ENCODE data around the gene AFTPH.

Gene AFTPH

DNA sequence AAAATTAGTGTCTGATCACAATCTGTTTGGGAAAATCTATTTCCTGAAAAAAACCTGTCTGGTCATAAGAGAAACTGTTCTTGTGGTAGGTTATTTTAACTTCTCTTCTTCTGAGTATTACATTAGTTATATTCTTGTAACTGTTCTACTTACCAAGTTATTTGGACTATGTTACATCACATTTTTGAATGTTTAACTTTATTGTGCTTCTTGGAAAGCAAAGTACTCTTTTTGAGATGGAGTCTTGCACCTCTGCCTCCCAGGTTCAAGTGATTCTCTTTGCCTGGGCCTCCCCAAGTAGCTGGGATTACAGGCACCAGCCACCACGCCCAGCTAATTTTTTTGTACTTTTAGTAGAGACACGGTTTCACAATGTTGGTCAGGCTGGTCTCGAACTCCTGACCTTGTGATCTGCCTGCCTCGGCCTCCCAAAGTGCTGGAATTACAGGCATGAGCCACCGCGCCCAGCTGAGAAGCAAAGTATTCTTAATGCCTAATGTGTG is 39.4 kb downstream of the AFTPH start:
- Histone ChIP-seq H3K79me2 (peaks cover 13% of the 10 kb centered on the region), H3K36me3 (ENCODE audit: control insufficient read depth, insufficient read depth, low read length) (no peaks in the 10 kb centered on the region)

DNA sequence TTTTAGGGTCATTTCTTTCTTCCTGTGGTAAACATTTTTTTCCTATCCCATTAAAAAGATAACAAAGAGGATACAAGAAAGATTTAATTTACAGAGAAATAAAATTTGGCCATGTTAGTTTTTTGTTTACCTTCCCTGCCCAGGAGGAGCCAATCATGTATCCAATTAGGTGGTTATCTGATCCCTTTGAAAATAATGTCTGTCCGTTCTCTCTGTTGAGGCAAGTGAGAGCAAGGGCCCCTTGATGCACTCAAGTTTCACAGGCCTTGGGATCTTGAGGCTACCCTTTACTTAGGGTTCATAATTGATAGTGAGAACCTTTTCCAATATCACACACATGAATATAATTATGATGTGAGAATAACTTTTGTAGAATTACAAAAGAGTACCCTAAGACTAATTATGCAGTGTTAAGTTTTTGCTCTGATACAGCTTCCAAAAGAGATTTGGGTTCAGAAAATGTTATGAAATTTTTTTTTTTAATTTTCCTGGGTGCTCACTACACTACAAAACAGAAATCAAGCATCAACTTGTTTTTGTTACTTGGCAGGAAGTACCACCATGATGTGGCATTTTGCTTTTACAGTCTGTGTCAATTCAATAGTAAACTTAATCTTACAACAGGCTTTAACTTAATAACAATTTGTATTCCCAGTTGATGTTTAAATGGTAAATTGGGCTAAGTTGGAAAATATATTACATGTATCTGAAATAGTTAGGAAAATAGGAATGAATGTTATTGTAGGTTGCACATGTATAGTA is 42.0 kb downstream of the AFTPH start:
- Histone ChIP-seq H3K4me1 (no peaks in the 10 kb centered on the region), H3K27ac (no peak overlapping the region), H3K27me3 (ENCODE audit: control insufficient read depth, insufficient read depth, low read length) (no peaks in the 10 kb centered on the region), H2AFZ (no peak overlapping the region), H3K4me2 (ENCODE audit: low read length) (no peak overlapping the region), H3K4me3 (ENCODE audit: low read depth, low read length) (no peak overlapping the region), H3K9me3 (ENCODE audit: control insufficient read depth, low read length) (no peaks in the 10 kb centered on the region), H3K9ac (no peak overlapping the region), H3K36me3 (ENCODE audit: control insufficient read depth, insufficient read depth, low read length) (no peaks in the 10 kb centered on the region), H3K79me2 (peaks cover 18% of the 10 kb centered on the region)
- TF ChIP-seq, protein P1, sequence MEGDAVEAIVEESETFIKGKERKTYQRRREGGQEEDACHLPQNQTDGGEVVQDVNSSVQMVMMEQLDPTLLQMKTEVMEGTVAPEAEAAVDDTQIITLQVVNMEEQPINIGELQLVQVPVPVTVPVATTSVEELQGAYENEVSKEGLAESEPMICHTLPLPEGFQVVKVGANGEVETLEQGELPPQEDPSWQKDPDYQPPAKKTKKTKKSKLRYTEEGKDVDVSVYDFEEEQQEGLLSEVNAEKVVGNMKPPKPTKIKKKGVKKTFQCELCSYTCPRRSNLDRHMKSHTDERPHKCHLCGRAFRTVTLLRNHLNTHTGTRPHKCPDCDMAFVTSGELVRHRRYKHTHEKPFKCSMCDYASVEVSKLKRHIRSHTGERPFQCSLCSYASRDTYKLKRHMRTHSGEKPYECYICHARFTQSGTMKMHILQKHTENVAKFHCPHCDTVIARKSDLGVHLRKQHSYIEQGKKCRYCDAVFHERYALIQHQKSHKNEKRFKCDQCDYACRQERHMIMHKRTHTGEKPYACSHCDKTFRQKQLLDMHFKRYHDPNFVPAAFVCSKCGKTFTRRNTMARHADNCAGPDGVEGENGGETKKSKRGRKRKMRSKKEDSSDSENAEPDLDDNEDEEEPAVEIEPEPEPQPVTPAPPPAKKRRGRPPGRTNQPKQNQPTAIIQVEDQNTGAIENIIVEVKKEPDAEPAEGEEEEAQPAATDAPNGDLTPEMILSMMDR (IDR thresholded peaks at IDR 0.05): no peak

More for the DNA sequence above, 39.4 kb downstream of the AFTPH start:
- no peak overlapping the region for H3K4me3 ChIP-seq (ENCODE audit: low read depth, low read length)
- H3K4me2 ChIP-seq (ENCODE audit: low read length): no peak overlapping the region
- TF ChIP-seq, protein P1 (IDR thresholded peaks at IDR 0.05): no peak
- no peaks in the 10 kb centered on the region for H3K4me1 ChIP-seq
- no peak overlapping the region for H3K9ac ChIP-seq
- H3K27me3 ChIP-seq (ENCODE audit: control insufficient read depth, insufficient read depth, low read length): no peaks in the 10 kb centered on the region
- no peak overlapping the region for H2AFZ ChIP-seq
- H3K9me3 ChIP-seq (ENCODE audit: control insufficient read depth, low read length): no peaks in the 10 kb centered on the region
- no peak overlapping the region for H3K27ac ChIP-seq

DNA sequence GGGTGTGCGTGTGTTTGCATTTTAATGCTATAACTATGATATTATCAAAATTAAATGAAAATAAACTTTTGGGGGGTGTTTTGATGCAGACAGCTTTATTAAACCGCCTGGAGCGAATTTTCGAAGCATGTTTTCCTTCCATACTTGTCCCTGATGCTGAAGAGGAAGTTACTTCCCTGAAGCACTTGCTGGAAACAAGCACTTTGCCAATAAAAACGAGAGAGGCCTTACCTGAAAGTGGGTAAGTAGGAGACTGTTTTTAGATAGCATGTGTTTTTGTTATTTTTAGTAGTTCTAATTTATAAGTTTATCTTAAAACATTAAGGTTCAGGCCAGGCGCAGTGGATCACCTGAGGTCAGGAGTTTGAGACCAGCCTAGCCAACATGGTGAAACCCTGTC is 43.3 kb downstream of the AFTPH start:
- H3K4me1 ChIP-seq: no peaks in the 10 kb centered on the region
- H3K9ac ChIP-seq: no peak overlapping the region
- TF ChIP-seq, protein P1 (IDR thresholded peaks at IDR 0.05): no peak
- H3K27ac ChIP-seq: no peak overlapping the region
- H3K36me3 ChIP-seq (ENCODE audit: control insufficient read depth, insufficient read depth, low read length): no peaks in the 10 kb centered on the region
- no peaks in the 10 kb centered on the region for H3K27me3 ChIP-seq (ENCODE audit: control insufficient read depth, insufficient read depth, low read length)
- H3K9me3 ChIP-seq (ENCODE audit: control insufficient read depth, low read length): no peaks in the 10 kb centered on the region
- H2AFZ ChIP-seq: no peak overlapping the region
- H3K4me3 ChIP-seq (ENCODE audit: low read depth, low read length): no peak overlapping the region
- no peak overlapping the region for H3K4me2 ChIP-seq (ENCODE audit: low read length)
- peaks cover 18% of the 10 kb centered on the region for H3K79me2 ChIP-seq

DNA sequence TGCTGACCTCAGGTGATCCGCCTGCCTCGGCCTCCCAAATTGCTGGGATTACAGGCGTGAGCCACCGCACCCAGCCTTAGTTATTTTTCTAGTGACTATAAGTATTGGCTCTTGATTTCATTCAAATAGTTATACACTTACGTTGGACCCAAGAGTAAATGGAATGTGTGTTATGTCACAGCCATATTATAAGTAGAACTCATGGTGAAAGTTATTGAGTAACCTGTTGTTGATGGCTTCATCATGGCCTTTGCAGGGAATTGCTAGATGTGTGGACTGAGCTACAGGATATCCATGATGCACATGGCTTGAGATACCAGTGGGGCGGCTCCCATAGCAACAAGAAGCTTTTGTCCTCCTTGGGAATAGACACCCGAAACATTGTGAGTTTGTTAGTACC is 44.7 kb downstream of the AFTPH start:
- Histone ChIP-seq H3K36me3 (ENCODE audit: control insufficient read depth, insufficient read depth, low read length) (no peaks in the 10 kb centered on the region), H3K9ac (no peak overlapping the region)

More for the DNA sequence above, 44.7 kb downstream of the AFTPH start:
- Histone ChIP-seq H3K27ac (no peak overlapping the region), H3K4me3 (ENCODE audit: low read depth, low read length) (no peak overlapping the region), H3K4me1 (no peaks in the 10 kb centered on the region), H3K79me2 (peaks cover 11% of the 10 kb centered on the region), H3K9me3 (ENCODE audit: control insufficient read depth, low read length) (no peaks in the 10 kb centered on the region), H3K27me3 (ENCODE audit: control insufficient read depth, insufficient read depth, low read length) (no peaks in the 10 kb centered on the region), H3K4me2 (ENCODE audit: low read length) (no peak overlapping the region), H2AFZ (no peak overlapping the region)
- TF ChIP-seq, protein P1 (IDR thresholded peaks at IDR 0.05): no peak

All from parathyroid adenoma (tissue), 2 donors.